Stimulated activated CD8-positive, alpha-beta memory T cell treated with anti-CD3 and anti-CD28 coated beads, Interleukin-7, amount 100 ng/mL, for 24 hours (primary cell): ENCODE results near the gene ACOX1.
A peak's percentile ranks its signal among the peaks of the same experiment; 100 is the strongest.

Experiments used
- DNase-seq: peaks from one replicate; pipeline ENCODE4 v3.0.0-alpha.2; 2020; ENCODE audit warnings: low read depth

The ACOX1 gene

GRCh38 chr17:75908201-75908600 is 70.8 kb downstream of the ACOX1 start:
- DNase-seq = no peak

- no peak for DNase-seq
Measured at GRCh38 chr17:75906143-75906884, 72.7 kb downstream of the ACOX1 start.

- DNase-seq = peak; percentile 77
Measured at GRCh38 chr17:75904749-75905521, 74.0 kb downstream of the ACOX1 start, which contains the start of gene MRPL38. MRPL38 (minus strand) TSS chr17:75904884; CDS start chr17:75904875, 9 bp downstream.

DNA sequence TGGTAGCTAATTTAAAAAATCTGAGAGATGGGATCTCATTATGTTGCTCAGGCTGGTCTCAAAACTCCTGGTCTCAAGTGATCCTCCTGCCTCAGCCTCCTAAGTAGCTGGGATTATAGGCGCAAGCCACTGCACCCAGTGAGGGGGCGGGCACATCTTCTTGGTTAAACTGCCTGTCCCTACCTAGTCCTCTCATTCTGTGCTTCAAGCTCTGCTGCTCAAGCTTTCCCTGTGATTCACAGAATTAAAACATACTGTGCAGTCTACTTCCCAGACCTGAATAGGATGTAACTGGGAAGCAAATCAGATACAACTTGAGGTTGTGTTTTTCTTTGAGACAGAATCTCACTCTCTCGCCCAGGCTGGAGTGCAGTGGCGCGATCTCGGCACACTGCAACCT is 76.6 kb downstream of the ACOX1 start:
- DNase-seq = no peak

DNA sequence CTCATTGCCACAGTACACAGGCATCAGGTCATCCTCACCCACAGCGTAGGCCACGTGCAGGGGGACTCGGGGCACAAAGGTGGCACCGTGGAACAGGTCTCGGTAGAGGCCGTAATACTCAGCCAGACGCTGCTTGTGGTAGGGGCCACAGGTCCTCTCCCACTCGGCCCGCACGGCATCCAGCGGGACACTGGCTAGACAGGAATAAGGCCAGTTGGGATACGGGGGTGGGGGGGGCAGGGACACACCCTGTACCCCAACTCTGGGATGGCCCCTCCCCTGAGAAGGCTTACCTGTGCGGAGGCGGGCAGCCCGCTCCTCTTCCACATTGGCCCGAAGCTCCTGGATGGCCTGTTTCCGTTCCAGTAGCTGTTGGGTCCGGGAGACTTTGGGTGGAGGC is 77.2 kb downstream of the ACOX1 start:
- no peak for DNase-seq

GRCh38 chr17:75900691-75901533 is 78.1 kb downstream of the ACOX1 start:
- no peak for DNase-seq

- no peak for DNase-seq
Measured at GRCh38 chr17:75899767-75900468, 79.0 kb downstream of the ACOX1 start.

DNA sequence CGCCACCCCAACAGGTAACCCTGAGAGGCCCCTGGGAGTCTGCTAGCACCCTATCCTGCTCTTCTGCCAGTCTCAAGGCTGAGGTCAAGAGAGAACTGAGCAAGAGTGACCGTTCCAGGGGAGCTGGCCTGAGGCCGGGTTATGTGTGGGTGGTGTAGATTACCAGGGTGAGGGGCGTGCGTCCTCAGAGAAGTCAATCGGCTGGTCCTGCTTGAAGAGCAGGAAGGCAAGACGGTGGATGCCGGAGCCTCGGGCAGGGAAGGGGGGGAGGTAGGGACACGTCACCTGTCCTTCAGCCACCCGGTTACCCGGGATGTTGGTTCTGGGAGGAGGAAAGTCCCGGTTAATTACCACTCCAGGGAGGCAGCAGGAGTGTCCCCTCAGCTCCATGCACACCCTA is 79.6 kb downstream of the ACOX1 start:
- DNase-seq = no peak

DNA sequence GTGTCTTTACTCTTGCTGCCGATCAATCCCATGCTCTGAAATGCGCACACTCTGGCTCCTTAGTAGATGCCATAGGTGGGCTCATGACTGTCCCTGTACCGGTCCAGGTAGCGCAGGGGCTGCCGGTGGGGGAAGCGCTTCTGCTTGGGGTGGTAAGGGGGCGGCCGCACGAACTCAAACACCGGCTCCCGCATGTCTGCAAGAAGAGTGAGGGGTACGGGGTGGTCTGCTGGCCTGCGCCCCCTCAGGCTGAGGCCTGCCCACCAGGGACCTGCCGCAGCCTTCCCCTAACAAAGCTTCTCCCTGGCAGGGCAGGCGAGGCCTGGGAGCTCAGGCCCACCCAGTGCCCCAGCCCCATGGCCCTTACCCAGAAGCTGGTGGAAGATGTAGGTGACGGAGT is 80.2 kb downstream of the ACOX1 start:
- DNase-seq = no peak

DNA sequence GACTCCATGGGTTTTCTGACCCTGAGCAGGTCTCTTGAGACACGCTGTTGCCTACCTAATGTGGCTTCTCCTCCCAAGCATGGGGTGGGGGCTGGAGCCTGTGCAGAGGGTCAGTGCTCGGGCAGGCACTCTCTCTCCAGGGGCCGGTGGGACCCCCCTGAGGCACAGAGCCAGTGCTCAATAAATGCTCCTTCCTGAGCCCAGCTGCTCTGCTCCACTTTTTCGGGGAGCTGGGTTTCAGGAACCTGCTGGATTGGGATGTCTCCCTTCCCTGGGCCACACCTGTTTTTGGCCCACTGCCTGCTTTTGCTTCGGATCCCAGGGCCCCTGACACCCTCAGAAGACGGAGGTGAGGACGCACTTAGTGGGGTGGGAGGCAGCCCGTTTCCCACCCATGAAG is 80.9 kb downstream of the ACOX1 start:
- DNase-seq = no peak

DNA sequence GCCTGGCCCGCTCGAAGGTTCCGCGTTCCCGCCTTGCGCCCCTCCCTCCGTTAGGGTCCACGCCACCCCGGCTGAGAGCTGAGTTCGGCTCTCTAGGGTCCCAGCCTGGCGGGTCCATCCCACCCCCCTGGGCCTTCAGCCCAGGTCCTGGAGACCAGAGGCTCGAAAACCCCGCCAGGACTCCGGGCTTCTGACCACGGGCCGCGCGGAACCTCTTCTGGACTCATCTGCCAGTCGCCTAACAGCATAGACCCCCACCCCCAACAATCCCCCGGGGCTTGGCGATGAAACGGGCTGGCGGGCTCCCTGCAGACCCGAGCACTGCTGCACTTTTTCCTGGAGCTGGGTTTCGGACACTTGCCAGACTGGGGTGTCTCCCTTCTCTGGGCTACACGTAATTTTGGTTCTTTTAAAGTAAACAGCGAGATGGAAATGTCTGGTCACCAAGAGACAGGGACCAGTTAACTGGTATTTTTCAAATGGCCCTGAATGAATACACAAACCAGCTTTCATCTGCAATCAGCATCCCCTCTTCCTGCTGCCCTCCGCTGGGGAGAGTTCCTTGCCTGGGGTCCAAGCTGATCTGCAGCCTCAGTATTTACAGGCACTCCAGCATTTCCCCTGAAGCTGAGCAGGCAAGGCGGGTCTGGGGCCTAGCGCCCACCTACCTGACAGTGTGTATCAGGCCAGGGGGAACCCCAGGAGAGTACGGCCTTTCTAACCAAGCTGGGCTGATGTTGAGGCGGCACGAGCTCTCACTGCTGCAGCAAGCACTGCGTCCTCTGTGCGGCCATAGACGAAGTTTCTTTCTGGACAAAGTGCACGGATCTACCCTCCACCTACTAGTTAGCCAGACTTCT is 81.6 kb downstream of the ACOX1 start:
- DNase-seq = no peak

DNA sequence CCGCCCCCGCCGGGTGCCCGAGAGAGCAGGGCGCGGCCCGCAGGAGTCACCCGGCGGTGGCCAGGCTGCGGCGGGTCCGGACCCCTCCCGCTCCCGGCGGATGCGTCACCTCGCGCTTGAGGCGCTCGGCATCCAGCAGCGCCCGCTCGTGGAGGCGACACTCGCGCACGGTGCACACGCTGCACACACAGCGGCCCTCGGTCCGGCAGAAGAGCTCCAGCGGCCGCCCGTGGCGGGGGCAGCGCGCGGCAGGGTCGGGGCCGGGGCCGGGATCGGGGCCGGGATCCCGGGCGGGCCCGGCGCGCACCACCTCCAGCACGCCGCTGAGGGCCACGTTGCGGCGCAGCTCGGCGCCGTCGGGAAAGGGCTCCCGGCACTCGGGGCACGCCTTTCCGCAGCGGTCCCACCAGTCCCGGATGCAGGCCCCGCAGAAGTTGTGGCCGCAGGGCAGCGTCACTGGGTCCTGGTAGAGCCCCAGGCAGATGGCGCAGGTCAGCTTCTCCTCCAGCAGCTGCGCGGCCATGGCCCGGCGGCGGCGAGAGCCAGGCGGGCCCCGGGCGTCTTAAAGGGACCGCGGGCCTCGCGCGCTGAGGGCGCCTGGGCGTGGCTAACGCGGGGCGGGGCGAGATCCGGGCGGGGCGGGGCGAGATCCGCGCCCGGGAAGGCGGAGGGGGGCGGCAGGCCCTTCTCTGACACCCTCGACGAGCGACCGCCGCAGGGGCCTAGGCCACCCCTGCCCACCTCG is 82.4 kb downstream of the ACOX1 start, which contains the start of gene TRIM65:
TRIM65 (minus strand) TSS at position 537 of the 745 bp plus-strand sequence; CDS start at position 523, 14 bp downstream.
- DNase-seq = peak; percentile 58

GRCh38 chr17:75895370-75896155 is 83.4 kb downstream of the ACOX1 start:
- DNase-seq = no peak

- DNase-seq = no peak
Measured at GRCh38 chr17:75894049-75894733, 84.8 kb downstream of the ACOX1 start.

- DNase-seq = no peak
Measured at GRCh38 chr17:75893305-75894048, 85.5 kb downstream of the ACOX1 start.

DNA sequence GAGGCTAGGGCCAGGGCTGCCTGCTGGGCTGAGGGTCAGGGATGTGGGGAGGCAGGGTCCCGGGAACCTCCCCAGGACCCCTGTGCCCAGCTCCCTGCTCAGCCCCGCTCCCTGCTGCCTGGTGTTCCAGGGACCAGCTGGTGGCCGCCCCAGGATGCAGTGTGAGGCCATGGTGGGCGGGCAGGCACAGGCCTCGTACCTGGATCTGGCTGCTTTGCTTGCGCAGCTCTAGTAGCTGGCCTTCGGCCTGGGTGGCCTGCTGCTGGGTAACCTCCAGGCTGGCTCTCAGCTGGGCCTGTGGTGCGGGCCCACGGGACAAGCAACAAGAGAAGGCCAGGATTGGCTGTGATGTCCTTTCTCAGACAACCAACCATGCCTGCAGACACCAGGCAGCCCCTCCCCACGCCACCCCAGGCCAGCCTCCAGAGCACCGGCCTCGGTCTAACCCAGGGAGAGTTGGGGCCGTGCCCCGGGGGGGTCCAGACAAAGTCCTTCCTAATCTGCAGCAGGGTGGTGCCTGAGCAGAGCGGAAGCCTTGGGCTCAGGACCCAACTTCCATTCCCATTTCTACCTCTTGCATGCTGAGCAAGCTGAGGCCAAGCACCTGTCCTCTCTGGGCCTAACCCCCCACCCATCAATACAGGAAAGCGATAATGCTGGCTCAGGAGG is 86.3 kb downstream of the ACOX1 start:
- DNase-seq = no peak
